ENCODE measurements around the gene KIF26B.
"Not testable (repeated sequence)": the region's sequence is repeated elsewhere in the genome, so short reads cannot be mapped to it uniquely, and the experiment has no call there.

Gene KIF26B

GRCh38 chr1:245323765-245324164, 169.0 kb downstream of the KIF26B start:
- not testable (repeated sequence) for DNase-seq (ENCODE audit: low read depth)

- no peak for DNase-seq (ENCODE audit: low read depth)
Observed at GRCh38 chr1:245325922-245326795, 171.4 kb downstream of the KIF26B start.

- no peak for DNase-seq (ENCODE audit: low read depth)
Observed at GRCh38 chr1:245327360-245327759, 172.6 kb downstream of the KIF26B start.

DNA sequence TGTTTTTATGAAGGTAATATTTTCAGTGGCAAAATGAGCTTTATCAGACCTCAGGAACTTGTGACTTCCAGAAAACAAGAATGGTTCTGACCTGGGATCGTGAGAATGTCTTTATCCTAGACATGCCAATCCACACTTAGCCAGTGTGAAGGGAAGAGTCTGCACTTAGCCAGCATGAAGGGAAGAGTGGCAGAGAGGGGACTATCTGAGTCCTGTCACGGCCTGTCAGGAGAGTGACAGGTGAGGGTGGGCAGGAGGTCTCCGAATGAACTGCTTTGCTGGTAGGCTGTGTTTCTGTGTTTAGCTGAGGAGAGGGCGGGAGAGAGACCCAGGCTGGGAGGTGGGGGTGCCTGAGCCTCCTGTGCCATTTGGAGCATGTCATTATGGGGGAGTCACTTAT, 173.1 kb downstream of the KIF26B start:
- no peak for DNase-seq (ENCODE audit: low read depth)

DNA sequence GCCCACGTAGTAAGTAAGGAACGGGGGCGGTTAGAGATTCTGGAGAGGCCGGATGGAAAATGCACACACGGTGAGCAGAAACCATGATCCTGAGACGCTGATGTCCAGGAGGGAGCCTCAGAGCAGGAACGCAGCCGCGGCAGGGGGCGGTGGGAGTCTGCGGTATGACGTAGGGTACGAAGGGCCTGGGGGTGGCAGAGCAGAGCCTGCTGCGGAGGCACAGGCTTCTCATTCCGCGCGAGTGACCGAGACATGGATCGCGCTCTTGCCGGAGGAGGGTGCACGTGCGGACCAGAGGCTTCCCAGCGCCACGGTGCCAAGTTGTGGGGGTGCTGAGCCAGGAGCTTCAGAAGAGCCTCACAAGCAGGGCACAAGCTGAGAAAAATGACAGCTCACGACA, 176.2 kb downstream of the KIF26B start:
- no peak for DNase-seq (ENCODE audit: low read depth)

- DNase-seq (ENCODE audit: low read depth), result no peak
Observed at GRCh38 chr1:245332085-245332484, 177.3 kb downstream of the KIF26B start.

GRCh38 chr1:245332513-245332912, 177.7 kb downstream of the KIF26B start:
- no peak for DNase-seq (ENCODE audit: low read depth)

GRCh38 chr1:245334235-245334634, 179.4 kb downstream of the KIF26B start:
- no peak for DNase-seq (ENCODE audit: low read depth)

GRCh38 chr1:245334827-245335490, 180.2 kb downstream of the KIF26B start:
- no peak for DNase-seq (ENCODE audit: low read depth)

DNA sequence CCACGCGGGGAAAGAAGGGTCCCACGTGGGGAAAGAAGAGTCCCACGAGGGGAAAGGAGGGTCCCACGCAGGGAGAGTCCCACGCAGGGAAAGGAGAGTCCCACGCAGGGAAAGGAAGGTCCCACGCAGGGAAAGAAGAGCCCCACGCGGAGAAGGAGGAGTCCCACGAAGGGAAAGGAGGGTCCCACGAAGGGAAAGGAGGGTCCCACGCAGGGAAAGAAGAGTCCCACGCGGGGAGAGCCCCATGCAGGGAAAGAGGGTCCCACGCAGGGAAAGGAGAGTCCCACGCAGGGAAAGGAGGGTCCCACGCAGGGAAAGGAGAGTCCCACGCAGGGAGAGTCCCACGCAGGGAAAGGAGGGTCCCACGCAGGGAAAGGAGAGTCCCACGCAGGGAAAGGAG, 180.9 kb downstream of the KIF26B start:
- DNase-seq (ENCODE audit: low read depth), result not testable (repeated sequence)

DNA sequence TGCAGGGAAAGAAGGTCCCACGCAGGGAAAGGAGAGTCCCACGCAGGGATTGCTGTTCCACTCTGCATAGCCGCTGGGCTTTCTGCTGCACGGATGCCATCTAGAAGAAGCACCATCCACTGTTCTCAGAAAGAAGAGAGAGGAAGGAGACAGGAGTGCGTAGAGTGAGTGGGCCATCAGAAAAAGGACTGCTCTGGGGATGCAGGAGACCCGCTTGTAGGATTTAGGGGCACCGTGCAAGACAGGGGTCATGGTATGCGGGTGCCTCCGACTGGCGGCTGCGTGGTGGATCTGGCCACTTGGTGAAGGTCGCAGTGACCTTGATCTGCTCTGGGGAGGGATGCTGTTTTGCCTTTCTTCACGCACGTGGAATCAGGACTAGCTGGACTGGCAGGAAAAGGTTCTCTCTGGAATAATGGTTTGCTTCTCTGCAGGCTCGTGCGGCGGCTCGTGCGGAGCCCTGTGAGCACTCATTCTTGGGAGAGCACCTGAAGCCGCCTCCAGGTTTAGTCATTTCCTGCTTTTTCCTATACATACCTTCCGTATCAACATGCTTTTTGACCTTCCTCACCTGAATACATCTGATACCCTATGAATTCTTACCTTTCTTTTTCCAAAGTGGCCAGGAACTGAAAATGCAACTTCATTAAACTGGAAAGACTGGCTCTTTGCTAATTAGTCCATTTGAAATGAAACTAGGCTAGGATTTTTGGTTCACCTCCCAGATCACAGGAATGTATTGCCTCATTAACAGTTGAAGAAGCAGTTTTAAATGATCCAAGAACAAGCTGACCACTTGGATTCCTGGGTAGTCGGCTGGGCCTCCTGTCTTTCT, 181.6 kb downstream of the KIF26B start:
- DNase-seq (ENCODE audit: low read depth), result no peak

- not testable (repeated sequence) for DNase-seq (ENCODE audit: low read depth)
Observed at GRCh38 chr1:245336984-245337355, 182.2 kb downstream of the KIF26B start.

DNA sequence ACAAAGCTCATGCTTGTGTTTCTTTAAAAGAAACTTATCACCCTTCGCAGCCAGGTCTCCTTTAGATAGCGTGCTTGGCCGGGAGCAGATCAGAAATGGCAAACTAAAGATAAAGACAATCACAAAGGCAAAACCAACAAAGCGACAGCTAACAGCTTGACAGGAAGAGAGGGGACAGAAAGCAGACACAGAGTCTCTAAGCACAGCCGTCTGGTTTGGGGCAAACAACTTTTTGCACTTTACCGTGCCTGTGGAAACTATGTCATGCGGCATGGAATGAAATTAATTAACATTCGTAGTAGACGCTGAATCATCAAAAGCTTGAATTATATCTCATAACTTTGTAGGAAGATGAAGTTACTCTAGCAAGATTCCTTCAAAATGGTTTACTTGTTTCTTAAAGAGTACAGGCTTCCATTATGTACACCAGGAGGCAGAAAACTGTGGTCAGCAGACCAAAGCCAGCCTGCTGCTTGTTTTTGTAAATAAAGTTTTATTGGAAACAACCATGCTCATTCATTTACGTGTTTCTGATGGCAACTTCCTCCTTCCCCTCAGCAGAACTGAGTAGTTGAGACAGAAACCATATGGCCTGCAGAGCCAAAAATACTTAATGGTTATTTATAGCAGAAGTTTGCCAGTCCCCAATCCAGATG, 183.2 kb downstream of the KIF26B start:
- DNase-seq (ENCODE audit: low read depth), result no peak

GRCh38 chr1:245338485-245338877, 183.7 kb downstream of the KIF26B start:
- no peak for DNase-seq (ENCODE audit: low read depth)

DNA sequence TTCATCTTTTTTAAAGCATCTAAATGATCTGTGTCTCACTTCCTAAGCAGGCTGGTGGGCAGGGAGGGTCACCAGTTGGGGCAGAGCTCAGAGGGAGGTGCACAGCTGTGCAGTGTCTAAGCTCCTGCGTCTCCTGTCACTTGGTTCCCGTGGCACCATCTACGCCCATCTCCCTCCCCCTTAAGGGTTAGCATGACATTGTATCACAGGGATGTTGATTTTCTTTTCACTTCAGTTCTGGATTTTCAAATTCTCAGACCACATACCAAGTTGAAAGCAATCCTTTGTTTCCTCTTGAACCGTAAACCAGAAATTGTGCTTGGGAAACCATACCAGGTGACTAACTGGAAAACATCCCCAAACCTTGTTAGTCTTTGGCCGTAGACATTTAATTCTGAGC, 187.0 kb downstream of the KIF26B start:
- DNase-seq (ENCODE audit: low read depth), result no peak

- DNase-seq (ENCODE audit: low read depth), result no peak
Observed at GRCh38 chr1:245345191-245345884, 190.6 kb downstream of the KIF26B start.

GRCh38 chr1:245348626-245349025, 193.8 kb downstream of the KIF26B start:
- DNase-seq (ENCODE audit: low read depth), result no peak

DNA sequence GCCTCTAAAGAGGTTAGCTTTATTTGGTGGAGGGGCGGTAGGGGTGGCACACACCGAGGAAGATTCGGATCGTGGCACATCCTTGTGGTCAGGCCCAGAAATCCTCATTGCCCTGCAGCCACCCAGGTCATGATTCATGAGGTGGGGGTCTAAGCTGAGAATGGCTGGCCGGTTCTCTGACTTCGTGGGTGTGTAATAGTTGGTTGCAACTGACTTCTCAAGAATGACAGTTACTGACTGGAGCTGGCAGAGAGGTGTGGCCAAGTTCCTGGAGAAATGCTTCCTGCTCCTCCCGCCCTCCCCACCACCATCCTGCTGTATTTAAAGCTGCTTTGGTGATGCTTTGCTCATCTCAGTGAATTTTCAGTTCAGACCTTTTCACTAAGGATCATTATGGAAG, 198.6 kb downstream of the KIF26B start:
- DNase-seq (ENCODE audit: low read depth), result no peak

GRCh38 chr1:245353915-245354775, 199.4 kb downstream of the KIF26B start:
- DNase-seq (ENCODE audit: low read depth), result no peak

DNA sequence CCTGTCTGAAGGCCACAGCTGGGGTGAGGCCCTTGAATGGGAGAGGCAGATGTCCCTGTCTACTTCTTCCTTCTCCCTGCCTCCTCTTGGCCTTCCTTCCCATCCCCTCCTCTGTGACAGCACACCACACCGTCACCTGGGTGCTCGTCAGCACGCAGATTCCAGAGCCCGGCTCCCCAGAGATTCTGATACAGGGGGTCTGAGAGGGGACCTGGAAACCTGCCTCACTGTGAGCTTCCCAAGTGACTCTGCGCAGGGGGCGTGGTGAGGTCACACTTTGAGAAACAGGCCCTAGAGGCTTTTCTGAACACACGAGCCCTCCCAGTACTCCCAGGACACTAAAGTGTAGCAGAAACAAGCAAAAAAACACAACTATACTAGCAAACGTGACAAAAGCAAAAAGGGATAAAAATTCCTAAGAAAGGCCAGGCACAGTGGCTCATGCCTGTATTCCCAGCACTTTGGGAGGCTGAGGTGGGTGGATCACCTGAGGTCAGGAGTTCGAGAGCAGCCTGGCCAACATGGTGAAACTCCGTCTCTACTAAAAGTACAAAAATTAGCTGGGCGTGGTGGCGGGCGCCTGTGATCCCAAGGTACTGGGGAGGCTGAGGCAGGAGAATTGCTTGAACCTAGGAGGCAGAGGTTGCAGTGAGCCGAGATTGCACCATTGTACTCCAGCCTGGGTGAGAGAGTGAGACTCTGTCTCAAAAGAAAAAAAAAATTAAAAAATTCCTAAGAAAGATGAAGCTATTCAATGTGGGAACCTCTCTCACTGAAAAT, 201.3 kb downstream of the KIF26B start:
- DNase-seq (ENCODE audit: low read depth), result not testable (repeated sequence)

Data from stimulated activated CD4-positive, alpha-beta T cell treated with anti-CD3 and anti-CD28 coated beads, Interleukin-2, amount 100 ng/mL, for 4 hours (primary cell).